ENCODE measurements around the gene FLAD1. TPM values are rescaled to one million over a fixed set of nuclear protein-coding genes. Genes with fewer than 3 reads are reported as not detected.
"Not testable (repeated sequence)": the region's sequence is repeated elsewhere in the genome, so short reads cannot be mapped to it uniquely, and the experiment has no call there.

FLAD1 gene
- total RNA-seq, 1 donor from 2014 or later: 37.9 TPM

DNA sequence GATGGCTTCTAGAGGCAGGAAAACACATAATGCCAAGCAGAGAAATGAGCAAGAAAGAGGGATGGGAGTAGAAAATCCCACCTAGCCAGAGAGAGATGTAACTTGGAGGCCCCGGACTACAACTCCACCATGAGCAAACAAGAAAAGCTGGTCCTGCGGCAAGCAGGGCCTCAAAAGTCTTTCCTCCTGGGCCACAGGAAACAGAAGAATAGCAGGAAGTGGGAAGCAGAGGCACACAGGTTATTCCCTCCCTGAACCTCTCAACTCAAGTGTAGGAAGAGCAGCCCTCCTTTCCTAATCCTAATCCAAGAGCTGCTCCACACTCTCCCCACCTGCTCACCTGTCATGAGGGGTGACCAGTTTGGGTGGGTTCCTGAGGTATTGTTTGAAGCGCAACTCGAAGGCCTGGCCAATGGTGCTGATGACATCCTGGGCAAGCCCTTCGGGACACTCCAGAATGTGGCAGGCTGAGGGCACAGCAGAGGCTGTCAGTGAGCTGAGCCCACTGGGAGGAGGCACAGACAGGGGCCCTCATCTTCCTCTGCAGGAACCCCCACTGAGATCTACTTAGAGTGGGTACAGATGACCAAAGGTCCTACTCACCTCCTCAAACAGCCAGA lies 15.7 kb upstream of the FLAD1 start:
- no peak for DNase-seq (ENCODE audit: low spot score)

GRCh38 chr1:154968731-154969130 lies 14.4 kb upstream of the FLAD1 start:
- no peak for DNase-seq (ENCODE audit: low spot score)

DNA sequence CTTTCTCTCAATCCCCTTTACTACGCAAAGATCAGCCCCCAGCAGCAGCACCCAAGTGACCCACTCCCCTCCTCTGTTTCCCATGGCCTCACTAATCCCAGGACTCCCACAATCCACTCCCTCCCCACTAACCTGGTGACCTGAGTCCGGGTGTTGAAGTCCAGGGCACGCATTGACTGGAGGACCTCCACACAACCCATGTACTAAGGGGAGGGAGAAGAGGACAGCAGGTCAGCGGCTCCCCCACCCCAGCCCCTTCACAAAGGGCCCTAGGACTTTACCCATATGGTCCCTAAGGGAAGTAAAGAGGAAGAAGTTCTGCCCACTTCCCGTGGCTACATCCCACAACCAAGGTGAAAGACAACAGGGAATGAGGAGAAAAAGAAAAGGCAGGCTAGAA lies 13.9 kb upstream of the FLAD1 start:
- DNase-seq (ENCODE audit: low spot score): no peak

DNA sequence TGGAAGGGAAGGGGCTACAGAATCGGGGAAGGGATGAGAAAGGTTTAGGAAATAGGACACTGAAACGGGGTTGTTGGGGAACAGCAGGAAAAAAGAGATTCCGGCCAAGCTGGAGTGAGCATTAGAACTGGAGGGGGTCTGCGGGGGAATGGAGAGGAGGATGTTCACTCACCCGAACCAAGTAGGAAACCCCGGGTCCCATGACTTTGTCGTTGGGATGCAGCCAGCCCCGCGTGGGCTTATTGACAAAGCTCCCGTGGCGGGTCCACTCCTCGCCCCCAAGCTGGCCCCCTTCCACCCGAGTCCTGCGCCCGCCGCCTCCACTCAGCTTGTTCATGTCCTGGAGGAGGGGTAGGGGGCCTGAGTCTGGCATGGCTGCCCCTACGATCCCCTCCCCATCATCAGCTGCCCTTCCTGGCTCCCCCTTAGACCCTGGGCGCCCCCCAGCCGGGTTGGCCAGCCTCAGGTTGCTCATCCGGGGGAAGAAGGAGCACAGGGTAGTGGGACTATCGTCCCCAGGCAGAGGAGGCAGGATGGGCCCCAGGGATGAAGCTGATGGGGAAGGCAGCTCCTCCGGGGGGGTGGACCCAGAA lies 13.2 kb upstream of the FLAD1 start:
- DNase-seq (ENCODE audit: low spot score): no peak

DNA sequence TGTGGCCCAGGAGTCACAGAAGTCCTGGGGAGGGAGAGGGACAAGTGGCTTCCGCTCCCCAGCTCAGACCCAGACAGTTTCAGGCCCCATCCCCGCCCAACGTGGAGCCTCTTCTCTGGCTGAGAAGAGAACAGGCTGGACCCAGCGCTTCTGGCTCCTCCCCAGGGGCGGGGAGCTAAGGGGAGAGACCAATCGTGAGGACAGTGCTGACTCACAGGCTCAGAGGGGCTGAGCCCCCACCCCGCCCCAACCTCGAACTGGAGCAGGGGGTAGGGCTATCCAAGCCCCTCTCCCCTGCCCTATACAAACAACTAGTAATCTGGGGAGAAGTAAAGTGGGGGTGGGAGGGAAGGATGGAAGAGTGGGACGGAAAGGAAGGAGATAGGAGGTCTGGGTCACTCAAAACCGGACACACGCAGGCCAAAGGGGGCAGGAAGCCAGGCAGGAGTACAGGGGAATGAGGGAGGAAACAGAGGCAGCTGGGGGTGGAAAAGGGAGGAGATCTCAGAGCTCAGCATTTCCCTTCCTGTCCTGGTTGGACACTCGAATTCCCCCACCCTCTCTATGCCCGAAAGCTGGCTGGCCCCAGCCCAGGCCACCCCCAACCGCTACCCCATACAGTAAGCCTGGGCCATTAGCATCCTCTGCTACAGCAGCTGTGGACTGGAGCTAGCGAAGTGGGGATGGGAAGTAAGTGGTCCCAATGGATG lies 12.4 kb upstream of the FLAD1 start, which contains the start of gene SHC1:
Gene SHC1 (minus strand): TSS at position 117 of the 710 bp plus-strand sequence. CDS start 221 bp downstream, outside the sequence.
- peak; percentile 90 for DNase-seq (ENCODE audit: low spot score)

DNA sequence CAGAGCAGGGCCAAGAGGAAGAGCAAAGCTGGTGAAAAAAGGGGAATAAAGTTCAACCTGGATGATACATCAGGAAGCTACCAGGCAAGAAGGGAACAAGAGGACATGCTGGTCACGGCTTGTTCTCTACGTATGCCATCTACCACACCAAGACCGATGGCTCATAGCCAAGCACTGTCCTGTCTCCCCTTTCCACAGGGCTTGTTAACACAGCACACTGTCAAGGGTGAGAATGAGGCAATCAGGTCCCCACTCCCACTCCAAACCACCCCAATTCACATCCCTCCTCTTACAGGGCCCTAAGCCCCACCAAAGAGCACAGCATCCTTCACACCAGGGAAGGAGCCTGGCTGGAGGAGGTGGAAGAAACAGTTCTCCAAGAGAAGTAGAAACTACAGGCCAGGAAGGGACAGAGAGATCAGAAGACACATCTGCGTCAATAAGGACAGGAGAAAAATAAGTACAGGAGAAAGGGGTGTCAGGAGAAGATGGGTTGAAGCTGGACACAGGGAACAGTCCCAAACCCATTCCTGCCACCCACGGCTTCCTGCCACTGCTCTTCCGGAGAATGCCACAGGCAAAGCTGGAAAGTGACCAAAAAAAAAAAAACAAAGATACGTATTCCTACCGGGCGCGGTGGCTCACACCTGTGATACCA lies 11.7 kb upstream of the FLAD1 start:
- peak; percentile 50 for DNase-seq (ENCODE audit: low spot score)

DNA sequence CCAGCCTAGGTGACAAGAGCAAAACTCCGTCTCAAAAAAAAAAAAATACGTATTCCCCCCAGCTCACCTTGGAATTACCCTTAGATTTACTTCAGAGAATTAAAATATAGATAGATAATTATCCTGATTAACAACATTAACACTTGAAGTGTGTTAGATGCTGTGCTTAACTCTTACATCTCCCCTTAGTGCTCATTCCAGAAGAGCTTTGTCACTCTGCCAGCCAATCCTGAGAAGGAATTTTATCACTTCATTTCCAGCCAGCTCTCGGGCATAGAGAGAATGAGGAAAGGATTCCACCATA lies 11.0 kb upstream of the FLAD1 start:
- no peak for DNase-seq (ENCODE audit: low spot score)

DNA sequence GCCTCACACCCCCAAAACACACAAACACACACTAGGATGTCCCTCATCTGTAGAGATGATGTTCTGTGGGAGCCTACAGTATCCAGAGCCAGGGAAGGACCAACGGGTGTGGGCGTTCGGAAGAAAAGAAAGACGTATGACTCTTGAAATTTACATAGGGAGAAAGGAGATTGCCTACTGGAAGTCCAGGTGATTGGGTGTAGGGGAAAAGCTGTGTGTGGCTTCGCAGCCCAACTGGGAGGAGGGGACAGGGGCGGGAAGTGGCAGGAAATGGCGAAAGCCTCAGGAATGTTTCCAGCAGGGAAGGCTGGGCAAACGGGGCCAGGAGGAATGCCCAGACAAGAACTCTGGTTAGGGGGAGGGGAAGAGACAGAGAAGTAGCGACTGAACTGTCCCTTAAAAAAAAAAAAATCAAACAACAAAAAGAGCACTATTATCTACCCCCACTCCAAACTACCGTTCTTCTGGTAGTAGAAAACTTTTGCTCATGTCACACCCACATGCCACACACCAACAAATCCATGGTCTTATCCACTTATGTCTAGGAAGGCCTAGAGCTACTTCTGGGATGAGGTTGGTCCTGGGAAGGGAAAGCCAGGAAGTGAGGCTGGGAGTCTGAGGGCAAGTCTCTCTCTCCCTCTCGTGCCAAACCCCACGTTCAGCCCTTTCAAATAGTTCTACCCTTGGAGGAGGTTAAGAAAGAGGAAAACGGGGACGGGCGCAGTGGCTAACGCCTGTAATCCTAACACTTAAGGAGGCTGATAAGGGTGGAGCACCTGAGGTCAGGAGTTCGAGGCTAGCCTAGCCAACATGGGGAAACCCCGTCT lies 10.4 kb upstream of the FLAD1 start:
- peak; percentile 58 for DNase-seq (ENCODE audit: low spot score)

GRCh38 chr1:154973344-154974101 lies 9.6 kb upstream of the FLAD1 start:
- peak; percentile 97 for DNase-seq (ENCODE audit: low spot score)

DNA sequence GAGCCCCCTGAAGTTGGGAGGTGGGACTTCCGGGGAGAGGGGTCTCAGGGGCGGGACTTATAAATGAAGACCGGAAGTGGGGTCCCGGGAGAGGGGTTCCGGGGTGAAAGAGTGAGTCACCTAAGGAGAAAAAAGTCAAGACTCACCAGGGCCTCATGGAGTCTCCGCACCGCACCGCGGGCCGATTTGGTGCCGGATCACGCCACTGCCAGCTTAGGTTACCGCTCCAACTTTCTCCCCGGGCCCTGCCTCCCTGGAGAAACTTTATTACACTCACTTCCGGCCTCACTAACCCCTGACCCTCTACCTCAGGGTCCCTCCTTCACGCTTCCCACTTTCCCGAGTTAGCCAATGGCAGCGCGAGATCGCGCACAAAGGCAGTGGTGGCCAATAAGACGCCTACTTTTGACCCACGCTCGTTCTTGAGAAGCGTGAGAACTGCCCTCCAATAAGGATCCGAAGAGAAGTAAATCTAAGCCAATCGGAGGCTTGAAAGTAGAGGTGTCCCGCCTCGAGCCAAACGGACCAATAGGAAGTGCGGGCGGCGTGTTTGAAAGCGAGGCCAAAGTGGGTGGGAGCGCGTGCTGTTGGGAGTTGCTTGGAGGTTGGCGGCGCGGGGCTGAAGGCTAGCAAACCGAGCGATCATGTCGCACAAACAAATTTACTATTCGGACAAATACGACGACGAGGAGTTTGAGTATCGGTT lies 8.9 kb upstream of the FLAD1 start, which contains the start of gene CKS1B:
Gene CKS1B (plus strand): TSS at position 580 of the 706 bp plus-strand sequence. CDS start 65 bp downstream, at position 645.
- DNase-seq (ENCODE audit: low spot score): peak; percentile 99

DNA sequence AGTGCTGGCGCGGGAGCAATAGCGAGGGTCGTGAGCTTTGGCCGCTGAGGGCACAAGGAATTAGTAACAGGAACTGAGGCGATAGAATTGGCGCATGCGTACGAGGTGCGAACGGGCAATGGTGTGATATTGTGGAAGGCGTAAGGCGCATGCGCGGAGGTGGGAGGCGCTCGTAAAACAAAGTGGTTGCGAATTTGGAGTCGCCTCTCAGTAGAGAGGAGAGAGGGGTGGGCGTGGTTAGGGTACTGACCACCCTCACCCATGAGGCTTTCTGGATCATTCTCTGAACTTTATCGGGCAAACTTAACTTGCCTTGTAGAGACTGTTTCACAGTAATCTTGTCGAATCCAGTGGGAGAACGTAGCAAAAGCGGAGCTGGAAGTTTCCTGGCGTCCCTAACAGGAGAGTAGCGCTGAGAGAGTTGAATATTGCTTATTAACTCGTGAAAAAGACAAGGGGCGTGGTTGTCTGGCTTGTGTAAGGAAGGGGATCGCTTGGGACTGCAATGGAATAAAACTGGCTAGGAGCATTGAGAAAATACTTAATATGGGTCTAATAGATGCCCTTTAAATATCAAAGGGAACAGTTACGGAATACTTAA lies 8.2 kb upstream of the FLAD1 start:
- peak; percentile 97 for DNase-seq (ENCODE audit: low spot score)

GRCh38 chr1:154975409-154976059 lies 7.6 kb upstream of the FLAD1 start:
- DNase-seq (ENCODE audit: low spot score): peak; percentile 57

GRCh38 chr1:154977762-154978161 lies 5.4 kb upstream of the FLAD1 start:
- not testable (repeated sequence) for DNase-seq (ENCODE audit: low spot score)

- DNase-seq (ENCODE audit: low spot score): no peak
Measured at GRCh38 chr1:154978360-154978759, 4.8 kb upstream of the FLAD1 start.

- no peak for DNase-seq (ENCODE audit: low spot score)
Measured at GRCh38 chr1:154982341-154982740, 803 bp upstream of the FLAD1 start.

DNA sequence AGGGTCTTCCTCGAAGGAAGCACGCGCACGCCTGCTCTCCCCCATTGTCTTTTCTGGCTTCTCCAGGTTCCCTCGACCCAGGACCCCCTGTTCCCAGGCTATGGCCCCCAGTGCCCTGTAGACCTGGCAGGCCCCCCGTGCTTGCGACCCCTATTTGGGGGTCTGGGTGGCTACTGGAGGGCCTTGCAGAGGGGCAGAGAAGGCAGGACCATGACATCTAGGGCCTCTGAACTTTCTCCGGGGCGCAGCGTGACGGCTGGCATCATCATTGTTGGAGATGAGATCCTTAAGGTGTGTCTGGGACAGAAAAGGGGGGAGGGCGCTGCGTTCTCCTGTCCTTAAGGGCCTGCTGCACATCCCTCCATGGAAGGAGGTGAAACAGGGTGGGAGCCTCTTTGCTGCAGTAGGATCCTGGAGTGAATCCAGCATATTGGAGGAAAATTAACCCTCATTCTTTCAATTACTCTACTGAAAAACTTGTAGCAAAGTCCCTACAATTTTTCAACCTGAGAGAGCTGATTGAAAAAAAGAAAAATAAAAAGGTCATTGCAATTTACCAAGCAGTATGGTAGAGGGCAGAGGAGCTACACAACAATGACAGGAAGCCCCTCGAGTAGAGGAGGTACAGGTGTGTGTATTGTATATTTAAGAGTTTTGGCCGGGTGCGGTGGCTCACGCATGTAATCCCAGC lies 777 bp downstream of the FLAD1 start:
- no peak for DNase-seq (ENCODE audit: low spot score)

GRCh38 chr1:154986736-154987135 lies 3.6 kb downstream of the FLAD1 start:
- not testable (repeated sequence) for DNase-seq (ENCODE audit: low spot score)

- DNase-seq (ENCODE audit: low spot score): no peak
Measured at GRCh38 chr1:154987326-154987725, 4.2 kb downstream of the FLAD1 start.
